Mesendoderm (in vitro differentiated cells): ENCODE data around the gene VSNL1.

ENCODE experiments used
- DNase-seq: peaks from one replicate; pipeline ENCODE4 v3.0.0; 2013
- H2AK5ac ChIP-seq: 2 replicates; pipeline ENCODE4 v1.6.1; 2013; ENCODE audit warnings: low read length, inconsistent platforms
- H2BK120ac ChIP-seq: 2 replicates; pipeline ENCODE4 v1.6.1; 2013; ENCODE audit warnings: low read depth, mild to moderate bottlenecking, low read length, moderate library complexity, mixed read lengths
- H2BK15ac ChIP-seq: replicated peaks from 2 replicates; pipeline ENCODE4 v1.6.1; 2013; ENCODE audit warnings: low read depth, mild to moderate bottlenecking, moderate library complexity
- H2BK5ac ChIP-seq: 2 replicates; pipeline ENCODE4 v1.6.1; 2013; ENCODE audit warnings: low read length, inconsistent platforms
- H3K18ac ChIP-seq: 2 replicates; pipeline ENCODE4 v1.6.1; 2013; ENCODE audit warnings: mild to moderate bottlenecking, low read length, mixed read lengths
- H3K23ac ChIP-seq: one replicate; pipeline ENCODE4 v1.6.1; 2013; ENCODE audit warnings: low read length
- H3K27ac ChIP-seq: 2 replicates; pipeline ENCODE4 v1.5.1; 2013; ENCODE audit warnings: low read depth, mild to moderate bottlenecking, inconsistent platforms, low read length, moderate library complexity
- H3K27me3 ChIP-seq: 2 replicates; pipeline ENCODE4 v1.6.1; 2013; ENCODE audit warnings: low read length, control low read depth, mild to moderate bottlenecking, inconsistent platforms; ENCODE audit not compliant: insufficient read depth, poor library complexity
- H3K36me3 ChIP-seq: 2 replicates; pipeline ENCODE4 v1.6.1; 2013; ENCODE audit warnings: low read length, inconsistent platforms; ENCODE audit not compliant: control insufficient read depth, insufficient read depth
- H3K4ac ChIP-seq: one replicate; pipeline ENCODE4 v1.6.1; 2013; ENCODE audit warnings: low read depth, mild to moderate bottlenecking, low read length, moderate library complexity
- H3K4me1 ChIP-seq: 2 replicates; pipeline ENCODE4 v1.6.1; 2013; ENCODE audit warnings: low read depth, low read length, inconsistent platforms; ENCODE audit not compliant: control insufficient read depth
- H3K4me2 ChIP-seq: 2 replicates; pipeline ENCODE4 v1.6.1; 2013; ENCODE audit warnings: low read length
- H3K4me3 ChIP-seq: 2 replicates; pipeline ENCODE4 v1.5.1; 2013; ENCODE audit warnings: mild to moderate bottlenecking, low read length
- H3K56ac ChIP-seq: one replicate; pipeline ENCODE4 v1.6.1; 2013; ENCODE audit warnings: low read length
- H3K79me1 ChIP-seq: 2 replicates; pipeline ENCODE4 v1.6.1; 2013; ENCODE audit warnings: low read length, inconsistent platforms
- H3K79me2 ChIP-seq: 2 replicates; pipeline ENCODE4 v1.6.1; 2013; ENCODE audit warnings: mild to moderate bottlenecking, low read length; ENCODE audit not compliant: control insufficient read depth, insufficient read depth
- H3K9ac ChIP-seq: 2 replicates; pipeline ENCODE4 v1.6.1; 2013; ENCODE audit warnings: low read length, inconsistent platforms
- H4K5ac ChIP-seq: one replicate; pipeline ENCODE4 v1.6.1; 2013; ENCODE audit warnings: low read length
- H4K8ac ChIP-seq: one replicate; pipeline ENCODE4 v1.6.1; 2013; ENCODE audit warnings: low read depth, mild to moderate bottlenecking, control low read depth, low read length, moderate library complexity
- WGBS: extraction: QIAGEN DNeasy Blood & Tissue Kit; methylation state at CpG from one replicate; pipeline ENCODE4 v1.1.7; 2013; ENCODE audit warnings: low lambda C conversion rate, missing lambda C conversion rate; ENCODE audit not compliant: insufficient coverage; ENCODE audit errors: extremely low coverage; 5-methylcytosine and 5-hydroxymethylcytosine counted together

Gene VSNL1

DNA sequence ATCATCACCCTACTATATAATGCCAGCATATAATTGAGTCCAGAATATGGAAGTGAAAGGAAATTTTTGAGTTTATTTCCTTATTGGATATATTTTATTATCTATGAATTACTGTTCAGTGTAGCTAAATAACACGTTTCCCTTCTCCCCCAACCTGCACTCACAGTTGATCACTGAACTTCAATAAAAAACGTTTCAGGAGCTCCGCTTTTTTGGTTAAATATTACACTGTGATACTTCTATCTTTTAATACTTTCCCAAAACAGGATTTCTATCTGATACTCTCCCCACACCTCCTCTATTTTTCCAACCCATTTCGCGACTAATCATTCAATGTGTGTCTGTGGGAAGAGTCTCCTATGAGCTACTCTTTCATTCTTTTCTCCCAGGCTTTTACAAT, 7.2 kb downstream of the VSNL1 start:
- Histone ChIP-seq H3K79me1 (no peaks in the 10 kb centered on the region), H3K4me2 (no peak overlapping the region), H2BK15ac (no peak overlapping the region), H3K36me3 (no peaks in the 10 kb centered on the region), H3K4me1 (peaks cover 14% of the 10 kb centered on the region), H3K27me3 (no peaks in the 10 kb centered on the region), H3K79me2 (peaks cover 19% of the 10 kb centered on the region), H2BK120ac (no peak overlapping the region), H3K4me3 (no peak overlapping the region), H2AK5ac (no peak overlapping the region), H3K56ac (no peak overlapping the region), H3K18ac (no peak overlapping the region), H4K8ac (no peak overlapping the region), H2BK5ac (no peak overlapping the region), H3K9ac (no peak overlapping the region), H4K5ac (no peak overlapping the region), H3K27ac (no peak overlapping the region), H3K23ac (no peak overlapping the region), H3K4ac (no peak overlapping the region)
- no peak for DNase-seq
- WGBS: no CpG with 5 or more reads among the region's 5 CpGs

DNA sequence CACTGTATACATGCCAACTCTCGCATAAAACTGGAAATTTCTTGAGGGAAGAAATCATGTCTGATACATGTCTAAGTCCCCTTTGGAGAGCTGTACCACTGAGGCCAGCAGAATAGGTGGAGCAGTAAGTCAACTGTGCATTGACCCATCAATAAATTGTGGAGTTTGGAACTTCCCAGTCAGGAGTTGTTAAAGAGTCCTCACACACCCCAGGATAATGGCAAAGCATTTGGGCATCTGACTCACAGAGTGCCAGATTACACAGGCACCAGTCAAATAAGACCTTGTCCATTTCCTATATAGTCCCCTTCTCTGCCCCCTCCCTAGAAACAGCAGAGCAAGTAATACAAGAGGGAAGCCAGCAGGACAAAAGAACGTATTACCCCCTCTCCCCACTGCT, 10.4 kb downstream of the VSNL1 start:
- H3K36me3 ChIP-seq: no peaks in the 10 kb centered on the region
- no peak overlapping the region for H2BK15ac ChIP-seq
- H3K27ac ChIP-seq: no peak overlapping the region
- H3K79me1 ChIP-seq: no peaks in the 10 kb centered on the region
- H2BK120ac ChIP-seq: no peak overlapping the region
- no peak overlapping the region for H3K56ac ChIP-seq
- H3K9ac ChIP-seq: no peak overlapping the region
- no peaks in the 10 kb centered on the region for H3K27me3 ChIP-seq
- H4K5ac ChIP-seq: no peak overlapping the region
- H4K8ac ChIP-seq: no peak overlapping the region
- H2AK5ac ChIP-seq: no peak overlapping the region
- H3K79me2 ChIP-seq: peaks cover 19% of the 10 kb centered on the region
- H3K4me1 ChIP-seq: peaks cover 2% of the 10 kb centered on the region
- no peak for DNase-seq
- peak overlapping the region; percentile 41 for H3K18ac ChIP-seq
- no peak overlapping the region for H2BK5ac ChIP-seq
- no CpG with 5 or more reads among the region's 2 CpGs for WGBS
- H3K4ac ChIP-seq: no peak overlapping the region
- H3K4me2 ChIP-seq: no peak overlapping the region
- no peak overlapping the region for H3K23ac ChIP-seq
- no peak overlapping the region for H3K4me3 ChIP-seq

DNA sequence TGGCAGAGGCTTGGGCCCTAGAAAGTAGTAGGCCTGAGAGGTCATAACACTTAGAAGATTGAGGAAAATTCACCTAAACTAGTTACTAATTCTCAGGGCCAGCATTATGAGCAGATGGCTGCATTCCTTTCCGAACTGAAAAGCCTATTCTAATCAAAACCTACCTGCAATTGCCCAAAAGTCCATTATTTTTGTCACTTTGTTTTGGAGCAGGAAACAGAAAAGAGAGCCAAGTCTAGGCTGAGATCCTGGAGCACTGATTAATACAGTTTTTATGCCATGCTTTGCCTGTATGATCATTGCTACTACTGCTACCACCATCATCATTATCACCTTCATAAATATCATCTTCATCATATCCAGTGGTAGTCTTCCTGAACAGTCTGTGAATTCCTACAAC, 14.7 kb downstream of the VSNL1 start:
- no peak overlapping the region for H4K5ac ChIP-seq

DNA sequence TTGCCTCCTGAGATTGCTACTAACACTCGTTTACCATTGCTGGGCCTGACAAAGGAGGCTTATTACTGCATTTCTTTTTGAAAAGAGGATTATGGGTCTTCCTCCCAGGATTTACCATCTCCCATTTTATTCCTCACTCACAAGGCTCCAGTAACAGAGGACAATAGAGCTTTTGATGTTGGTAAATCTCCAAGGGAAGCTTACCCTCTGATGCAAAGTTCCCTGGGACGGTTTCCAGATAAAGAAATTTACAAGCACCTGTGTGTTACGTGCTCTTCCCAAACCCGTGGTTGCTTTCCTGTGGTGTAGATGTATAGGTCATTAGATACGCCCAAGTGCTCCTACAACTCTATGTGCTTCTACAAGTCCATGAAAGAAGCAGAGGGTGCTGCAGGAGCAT, 17.1 kb downstream of the VSNL1 start:
- H4K8ac ChIP-seq: no peak overlapping the region
- no peaks in the 10 kb centered on the region for H3K36me3 ChIP-seq
- no peak overlapping the region for H3K23ac ChIP-seq
- no peak overlapping the region for H3K4me2 ChIP-seq
- H3K4ac ChIP-seq: no peak overlapping the region
- H3K9ac ChIP-seq: no peak overlapping the region
- no peak overlapping the region for H2AK5ac ChIP-seq
- H3K79me2 ChIP-seq: peaks cover under 1% of the 10 kb centered on the region
- peaks cover 2% of the 10 kb centered on the region for H3K4me1 ChIP-seq
- WGBS: no CpG with 5 or more reads among the region's 5 CpGs
- H3K27ac ChIP-seq: no peak overlapping the region
- no peaks in the 10 kb centered on the region for H3K79me1 ChIP-seq
- H3K4me3 ChIP-seq: no peak overlapping the region
- no peak overlapping the region for H2BK5ac ChIP-seq
- DNase-seq: peak; percentile 26
- H2BK15ac ChIP-seq: no peak overlapping the region
- no peak overlapping the region for H2BK120ac ChIP-seq
- no peak overlapping the region for H3K18ac ChIP-seq
- no peaks in the 10 kb centered on the region for H3K27me3 ChIP-seq
- H3K56ac ChIP-seq: peak overlapping the region; percentile 19
- H4K5ac ChIP-seq: no peak overlapping the region

More for the DNA sequence above, 14.7 kb downstream of the VSNL1 start:
- Histone ChIP-seq H3K18ac (no peak overlapping the region), H3K4me1 (peaks cover 2% of the 10 kb centered on the region), H2AK5ac (no peak overlapping the region), H2BK120ac (no peak overlapping the region), H3K27ac (no peak overlapping the region), H3K79me2 (peaks cover 6% of the 10 kb centered on the region), H3K9ac (no peak overlapping the region), H3K36me3 (no peaks in the 10 kb centered on the region), H2BK15ac (no peak overlapping the region), H3K79me1 (no peaks in the 10 kb centered on the region), H3K4me2 (no peak overlapping the region), H3K4me3 (no peak overlapping the region), H3K56ac (no peak overlapping the region), H3K4ac (no peak overlapping the region), H3K27me3 (no peaks in the 10 kb centered on the region), H3K23ac (no peak overlapping the region), H2BK5ac (no peak overlapping the region), H4K8ac (no peak overlapping the region)
- no peak for DNase-seq
- no CpG with 5 or more reads among the region's 1 CpG for WGBS

DNA sequence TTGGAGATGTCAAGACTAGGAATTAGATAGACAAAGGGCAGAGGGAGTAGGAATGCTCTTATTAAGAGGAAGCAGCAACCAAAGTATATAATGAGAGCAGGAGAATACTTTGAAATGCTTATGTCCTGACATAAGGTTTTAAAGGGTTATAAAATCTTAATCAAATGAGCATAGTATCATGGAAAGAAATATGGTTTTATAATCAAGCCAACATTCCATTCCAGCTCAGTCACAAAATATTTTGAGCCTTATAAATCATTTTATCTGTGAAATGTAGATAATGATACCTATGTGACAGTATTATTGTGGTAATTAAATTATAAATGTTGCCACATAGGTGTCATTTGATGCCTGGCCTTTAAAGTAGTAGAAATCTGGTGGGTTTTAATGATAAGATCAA, 17.6 kb downstream of the VSNL1 start:
- no peak overlapping the region for H3K23ac ChIP-seq

DNA sequence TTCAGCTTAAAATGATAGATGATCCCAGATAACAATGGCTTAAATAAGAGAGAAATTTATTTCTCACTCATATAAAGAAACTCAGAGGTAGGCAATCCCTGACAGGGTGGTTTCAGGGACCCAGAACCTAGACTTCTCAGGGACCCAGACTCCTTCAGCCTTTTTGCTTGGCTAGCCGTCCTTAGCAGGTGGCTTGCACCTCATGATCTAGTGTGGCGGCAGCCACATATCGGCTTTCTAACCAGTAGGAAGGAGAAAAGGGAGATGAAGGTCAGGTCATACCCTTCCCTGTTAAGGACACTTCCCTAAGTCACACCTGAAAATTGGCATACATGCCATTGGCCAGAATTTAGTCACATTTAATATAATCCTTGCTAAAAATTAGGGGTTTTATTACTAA, 18.4 kb downstream of the VSNL1 start:
- H3K4me3 ChIP-seq: no peak overlapping the region
- no peak overlapping the region for H3K4me2 ChIP-seq
- H3K79me1 ChIP-seq: no peaks in the 10 kb centered on the region
- no peak overlapping the region for H3K56ac ChIP-seq
- DNase-seq: no peak
- peaks cover 2% of the 10 kb centered on the region for H3K4me1 ChIP-seq
- H3K9ac ChIP-seq: no peak overlapping the region
- no peak overlapping the region for H3K23ac ChIP-seq
- WGBS: no CpG with 5 or more reads among the region's 3 CpGs
- H3K4ac ChIP-seq: no peak overlapping the region
- no peak overlapping the region for H4K8ac ChIP-seq
- no peak overlapping the region for H3K18ac ChIP-seq
- H2BK5ac ChIP-seq: no peak overlapping the region
- H4K5ac ChIP-seq: no peak overlapping the region
- no peaks in the 10 kb centered on the region for H3K27me3 ChIP-seq
- no peaks in the 10 kb centered on the region for H3K36me3 ChIP-seq
- peaks cover 2% of the 10 kb centered on the region for H3K79me2 ChIP-seq
- no peak overlapping the region for H2AK5ac ChIP-seq
- H3K27ac ChIP-seq: no peak overlapping the region
- no peak overlapping the region for H2BK120ac ChIP-seq
- H2BK15ac ChIP-seq: no peak overlapping the region

More for the DNA sequence above, 17.6 kb downstream of the VSNL1 start:
- Histone ChIP-seq H3K4me3 (no peak overlapping the region), H2BK15ac (no peak overlapping the region), H3K79me2 (peaks cover 2% of the 10 kb centered on the region), H3K4me2 (no peak overlapping the region), H3K4me1 (peaks cover 2% of the 10 kb centered on the region), H3K27me3 (no peaks in the 10 kb centered on the region), H2BK5ac (no peak overlapping the region), H4K5ac (no peak overlapping the region), H3K18ac (no peak overlapping the region), H3K56ac (no peak overlapping the region), H4K8ac (no peak overlapping the region), H3K4ac (no peak overlapping the region), H3K79me1 (no peaks in the 10 kb centered on the region), H2AK5ac (no peak overlapping the region), H2BK120ac (no peak overlapping the region), H3K36me3 (no peaks in the 10 kb centered on the region), H3K9ac (no peak overlapping the region), H3K27ac (no peak overlapping the region)
- DNase-seq: no peak
